Measurements from ENCODE around the gene CENPX. TPM values are rescaled to one million over a fixed set of nuclear protein-coding genes. Genes with fewer than 3 reads are reported as not detected.

The CENPX gene
- total and polyA plus RNA-seq, 2 of the 13 experiments (the other 11 are each of a cell fraction or from before 2014, with no cell fraction given): 92.7 to 170 TPM

GRCh38 chr17:82000803-82001570, 21.7 kb downstream of the CENPX start (continued):
- TF ChIP-seq RFX3 (CRISPR knock-in tag; IDR thresholded peaks at IDR 0.05) (no peak), ZNF574 (CRISPR knock-in tag; IDR thresholded peaks at IDR 0.05) (peak; percentile 85), PCBP2 (optimal IDR thresholded peaks at IDR 0.05; ENCODE audit: low read depth, low read length, poor library complexity, severe bottlenecking) (no peak), ZNF710 (CRISPR knock-in tag; IDR thresholded peaks at IDR 0.05; ENCODE audit: borderline replicate concordance) (peak; percentile 87), ZNF235 (CRISPR knock-in tag; IDR thresholded peaks at IDR 0.05; ENCODE audit: borderline replicate concordance) (no peak), AKAP8 (CRISPR knock-in tag; IDR thresholded peaks at IDR 0.05) (peak; percentile 98), ZNF33A (CRISPR knock-in tag; IDR thresholded peaks at IDR 0.05; ENCODE audit: borderline replicate concordance) (no peak), ZNF256 (CRISPR knock-in tag; conservative IDR thresholded peaks at IDR 0.05) (0 out of 2 replicates have a peak, but pooled peaks have one; percentile 67), ZNF768 (CRISPR knock-in tag; IDR thresholded peaks at IDR 0.05) (peak; percentile 81), ZNF570 (CRISPR knock-in tag; IDR thresholded peaks at IDR 0.05; ENCODE audit: borderline replicate concordance) (no peak; the same call in 1 of the 2 replicates), PAWR (CRISPR knock-in tag; IDR thresholded peaks at IDR 0.05; ENCODE audit: borderline replicate concordance) (0 out of 2 replicates have a peak, but pooled peaks have one; percentile 28), ZKSCAN1 (IDR thresholded peaks at IDR 0.05; ENCODE audit: low read length) (no peak), SNAPC4 (CRISPR knock-in tag; IDR thresholded peaks at IDR 0.05) (peak; percentile 93; the same call in 1 of the 2 replicates), BHLHE40 (IDR thresholded peaks at IDR 0.05; ENCODE audit: low read length) (peak; percentile 100), FOXA3 (CRISPR knock-in tag; IDR thresholded peaks at IDR 0.05) (peak; percentile 89), PAF1 (CRISPR knock-in tag; IDR thresholded peaks at IDR 0.05) (no peak; the same call in none of the 2 replicates), HIC2 (CRISPR knock-in tag; IDR thresholded peaks at IDR 0.05; ENCODE audit: low read depth) (peak; percentile 100)

Data from HepG2 (cell line).